NCI-H524 (cell line): ENCODE data around the gene ZNF32.

Experiments
- DNase-seq, 2 experiments: peaks; one replicate each; lab custom pipeline; 2025; lab: John Stamatoyannopoulos, UW

Gene ZNF32, protein sequence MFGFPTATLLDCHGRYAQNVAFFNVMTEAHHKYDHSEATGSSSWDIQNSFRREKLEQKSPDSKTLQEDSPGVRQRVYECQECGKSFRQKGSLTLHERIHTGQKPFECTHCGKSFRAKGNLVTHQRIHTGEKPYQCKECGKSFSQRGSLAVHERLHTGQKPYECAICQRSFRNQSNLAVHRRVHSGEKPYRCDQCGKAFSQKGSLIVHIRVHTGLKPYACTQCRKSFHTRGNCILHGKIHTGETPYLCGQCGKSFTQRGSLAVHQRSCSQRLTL

DNA sequence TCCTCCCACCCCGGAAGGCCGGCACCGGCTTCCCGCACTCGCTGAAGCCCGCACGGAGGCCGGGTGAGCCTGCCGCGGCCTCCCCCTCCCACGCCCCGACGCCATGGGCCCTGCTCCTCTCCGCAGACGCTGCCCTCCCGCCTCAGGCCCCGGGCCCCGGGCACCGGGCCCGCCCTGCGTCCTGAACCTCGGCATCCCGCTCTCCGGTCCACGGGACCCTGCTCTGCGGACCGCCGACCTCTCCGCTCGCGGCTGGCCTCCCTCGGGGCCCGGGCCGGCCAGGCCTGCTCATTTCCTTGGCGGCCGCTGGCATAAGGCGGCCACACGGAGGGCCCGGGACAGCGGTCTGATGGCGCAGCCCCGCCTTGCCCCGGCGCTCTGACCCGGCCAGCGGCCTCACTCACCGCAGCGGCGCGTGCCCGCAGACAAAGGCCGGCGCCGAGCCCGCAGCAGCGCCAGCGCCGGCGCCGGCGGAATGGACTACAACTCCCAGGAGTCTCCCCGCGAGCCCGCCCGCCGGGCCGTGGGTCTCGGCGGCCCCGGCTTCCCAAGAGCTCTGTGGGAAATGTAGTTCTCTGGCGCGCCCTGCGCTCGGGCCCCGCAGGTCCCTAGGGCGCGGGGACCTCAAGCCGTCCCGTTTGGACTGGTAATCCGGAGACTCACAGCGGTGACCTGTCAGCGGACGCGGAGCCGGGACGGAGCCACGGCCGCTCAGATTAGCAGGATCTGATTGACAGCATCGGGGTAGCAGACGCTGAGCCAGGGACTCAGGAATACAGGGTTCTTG is at the start of gene ZNF32:
Gene ZNF32 (minus strand): TSS at position 484 of the 787 bp plus-strand sequence. CDS start 2,748 bp downstream, outside the sequence.
- DNase-seq = peak; percentile 0 to 62

DNA sequence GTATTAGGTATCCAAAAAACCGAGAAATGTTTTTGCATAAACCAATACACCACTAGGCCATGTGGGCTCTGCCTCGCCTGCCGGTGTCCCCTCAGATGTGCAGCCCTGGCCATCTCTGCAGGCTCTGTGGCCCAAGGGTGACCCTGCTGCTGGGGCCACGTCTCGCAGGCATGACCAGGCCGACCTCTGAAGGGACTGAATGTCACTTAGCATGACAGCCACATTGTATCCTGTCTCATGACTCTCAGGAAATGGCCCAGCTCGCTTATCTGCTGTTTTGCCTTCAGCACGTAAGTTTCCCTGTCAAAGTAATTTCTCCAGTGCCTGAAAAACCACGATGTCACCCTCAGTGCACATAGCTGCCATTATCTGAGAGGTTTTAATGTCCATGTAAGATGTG is 49.5 kb upstream of the ZNF32 start:
- no peak for DNase-seq

DNA sequence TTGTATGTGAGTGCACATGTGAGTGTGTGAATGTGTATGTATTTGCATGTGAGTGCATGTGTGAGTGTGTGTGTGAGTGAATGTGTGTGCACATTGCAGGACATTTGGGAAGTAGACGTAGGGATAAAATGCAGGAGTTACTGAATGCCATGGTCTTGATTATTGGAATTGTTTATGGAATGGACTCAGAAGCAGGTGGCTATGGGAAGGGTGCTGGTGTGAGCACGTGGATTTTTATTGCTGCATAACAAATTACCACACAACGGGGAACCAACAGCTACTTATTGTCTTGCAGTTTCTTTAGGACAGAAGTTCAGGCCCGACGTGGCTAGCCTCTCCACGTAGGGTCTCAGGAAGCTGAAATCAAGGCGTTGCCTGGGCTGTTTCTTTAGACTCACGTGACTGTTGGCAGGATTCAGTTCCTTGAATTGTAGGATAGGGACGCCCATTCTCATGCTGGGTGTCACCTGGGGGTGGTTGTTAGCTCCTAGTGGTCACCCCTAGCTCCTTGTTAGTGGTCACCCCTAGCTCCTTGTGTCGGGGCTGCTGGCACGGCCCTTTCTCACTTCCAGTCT is 48.3 kb upstream of the ZNF32 start:
- no peak for DNase-seq

DNA sequence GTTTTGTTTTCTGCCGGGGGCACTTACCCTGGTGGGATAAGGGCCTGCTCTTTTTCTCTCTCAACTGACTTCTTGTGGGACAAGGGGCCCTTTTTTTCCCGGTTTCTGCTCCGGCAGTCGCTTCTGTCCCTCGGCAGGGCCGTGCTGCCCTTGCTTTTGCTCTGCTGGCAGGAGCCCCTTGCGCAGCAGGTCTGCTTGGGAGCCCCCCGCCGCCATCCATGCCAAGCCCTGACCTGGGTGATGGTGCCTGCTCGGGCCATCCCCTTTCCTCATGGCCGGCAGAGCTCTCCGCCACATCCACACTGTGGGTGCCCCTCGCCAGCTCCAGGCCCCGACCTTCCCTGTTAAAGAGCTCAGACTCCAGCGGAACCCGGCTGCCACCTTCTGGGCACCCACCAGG is 47.0 kb upstream of the ZNF32 start:
- DNase-seq = no peak

DNA sequence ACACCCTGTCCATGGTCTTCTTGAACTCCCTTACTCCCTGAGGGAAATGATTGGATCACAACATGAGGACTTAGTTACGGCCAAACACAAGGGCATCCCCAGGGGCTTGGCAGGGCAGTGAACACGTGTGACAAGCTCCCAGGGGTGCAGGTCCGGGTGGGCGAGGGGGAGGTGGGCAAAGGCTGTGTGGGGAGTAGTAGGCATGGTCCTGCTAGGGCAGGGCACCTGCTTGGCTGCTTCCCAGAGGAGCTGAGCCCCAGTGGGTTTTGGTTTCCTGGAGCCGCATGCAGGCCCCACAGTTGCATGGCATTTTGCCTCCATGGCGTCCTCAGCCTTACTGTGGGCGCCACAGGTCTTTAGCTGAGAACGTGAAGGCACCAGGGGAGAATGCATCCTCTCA is 46.6 kb upstream of the ZNF32 start:
- DNase-seq = no peak

DNA sequence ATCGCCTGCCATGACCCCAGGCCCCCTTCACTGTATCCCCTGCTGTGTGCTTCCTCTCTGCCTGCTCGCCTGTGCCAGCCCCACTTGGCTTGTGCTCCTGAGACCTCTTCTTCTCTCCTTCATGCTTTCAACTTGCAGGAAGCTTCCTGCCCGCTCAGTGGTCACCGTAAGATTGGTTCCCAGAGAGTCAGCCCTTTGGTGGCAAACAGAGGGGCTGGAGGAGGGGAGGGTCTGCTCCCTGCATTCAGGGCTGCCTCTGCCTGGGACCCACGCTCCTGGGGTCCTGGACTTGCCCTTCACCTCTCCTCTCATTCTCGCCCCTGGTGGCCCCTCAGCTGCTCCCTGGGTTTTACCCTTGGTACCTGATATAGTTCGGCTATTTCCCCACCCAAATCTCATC is 45.8 kb upstream of the ZNF32 start:
- no peak for DNase-seq

DNA sequence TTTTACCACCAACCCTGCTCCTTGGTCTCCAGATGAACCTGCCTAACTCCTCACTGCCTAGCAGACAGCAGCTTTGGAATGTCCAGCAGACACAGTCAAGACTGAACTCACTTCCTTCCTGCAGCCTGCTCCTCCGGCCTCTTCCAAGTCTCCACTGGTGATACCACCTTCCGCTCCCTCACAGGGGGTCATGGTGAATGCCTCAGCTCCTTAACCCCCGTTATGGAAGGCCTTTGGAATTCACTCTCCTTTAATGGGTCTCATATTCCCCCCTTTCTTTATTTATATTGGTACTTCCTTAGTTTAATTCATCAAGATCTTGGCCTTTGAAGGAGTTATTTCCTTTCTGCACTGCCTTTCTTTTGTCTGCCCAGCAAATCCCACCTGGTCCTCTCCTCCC is 44.9 kb upstream of the ZNF32 start:
- DNase-seq = no peak

DNA sequence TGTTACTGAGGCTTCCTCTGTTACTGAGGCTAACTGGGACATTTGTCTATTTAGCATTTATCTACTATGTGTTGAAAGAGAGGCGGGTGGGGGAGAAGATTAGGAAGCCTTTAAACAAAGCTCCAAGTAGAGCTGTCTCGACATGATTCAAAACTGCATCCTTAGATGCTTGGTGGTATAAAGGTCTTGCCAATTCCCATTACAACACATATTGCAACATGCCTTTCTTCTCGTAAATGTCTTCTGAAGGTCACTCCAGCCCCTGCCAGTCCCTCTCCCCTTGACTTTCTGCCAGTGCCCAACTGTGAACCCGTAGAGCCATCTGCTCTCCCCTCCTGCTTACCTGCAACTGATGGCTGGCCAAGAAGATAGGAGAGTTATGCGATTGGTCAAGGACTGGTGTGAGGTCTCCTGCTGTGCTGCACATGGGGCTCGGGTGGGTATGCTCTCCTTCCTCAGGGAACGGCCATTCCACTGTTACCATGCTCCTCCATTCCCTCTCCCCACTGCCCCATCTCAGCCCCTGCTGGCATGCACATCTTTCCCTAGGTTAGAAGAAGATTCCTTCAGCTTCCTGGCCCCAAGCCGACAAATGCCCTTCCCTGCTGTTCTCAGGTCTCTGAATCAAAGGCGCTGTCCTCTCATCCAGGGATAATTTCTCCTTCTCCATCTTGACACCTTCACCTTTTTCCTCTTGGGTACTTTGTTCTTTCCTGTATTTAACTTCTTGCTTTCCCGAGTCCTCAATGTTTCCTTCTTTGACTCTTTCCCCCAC is 43.6 kb upstream of the ZNF32 start:
- no peak for DNase-seq

DNA sequence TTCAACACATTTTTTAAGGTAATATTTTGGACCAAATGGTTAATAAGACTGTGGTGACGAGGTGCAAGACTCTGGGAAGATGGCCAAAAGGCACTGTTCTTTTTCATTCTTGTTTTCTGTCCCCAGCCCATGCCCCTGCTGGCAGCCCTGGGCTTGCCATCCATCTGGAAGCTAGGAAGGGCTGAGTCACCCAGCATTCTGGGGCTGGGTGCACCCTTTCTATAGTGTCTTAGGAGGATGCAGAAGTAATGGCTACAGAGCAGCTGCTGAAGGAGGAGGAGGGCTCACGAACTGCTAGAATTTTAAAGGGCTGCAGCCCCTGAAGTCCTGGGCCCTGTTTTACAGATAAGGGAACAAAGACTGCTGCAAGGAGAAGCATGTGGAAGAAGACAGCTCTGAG is 42.8 kb upstream of the ZNF32 start:
- no peak for DNase-seq

DNA sequence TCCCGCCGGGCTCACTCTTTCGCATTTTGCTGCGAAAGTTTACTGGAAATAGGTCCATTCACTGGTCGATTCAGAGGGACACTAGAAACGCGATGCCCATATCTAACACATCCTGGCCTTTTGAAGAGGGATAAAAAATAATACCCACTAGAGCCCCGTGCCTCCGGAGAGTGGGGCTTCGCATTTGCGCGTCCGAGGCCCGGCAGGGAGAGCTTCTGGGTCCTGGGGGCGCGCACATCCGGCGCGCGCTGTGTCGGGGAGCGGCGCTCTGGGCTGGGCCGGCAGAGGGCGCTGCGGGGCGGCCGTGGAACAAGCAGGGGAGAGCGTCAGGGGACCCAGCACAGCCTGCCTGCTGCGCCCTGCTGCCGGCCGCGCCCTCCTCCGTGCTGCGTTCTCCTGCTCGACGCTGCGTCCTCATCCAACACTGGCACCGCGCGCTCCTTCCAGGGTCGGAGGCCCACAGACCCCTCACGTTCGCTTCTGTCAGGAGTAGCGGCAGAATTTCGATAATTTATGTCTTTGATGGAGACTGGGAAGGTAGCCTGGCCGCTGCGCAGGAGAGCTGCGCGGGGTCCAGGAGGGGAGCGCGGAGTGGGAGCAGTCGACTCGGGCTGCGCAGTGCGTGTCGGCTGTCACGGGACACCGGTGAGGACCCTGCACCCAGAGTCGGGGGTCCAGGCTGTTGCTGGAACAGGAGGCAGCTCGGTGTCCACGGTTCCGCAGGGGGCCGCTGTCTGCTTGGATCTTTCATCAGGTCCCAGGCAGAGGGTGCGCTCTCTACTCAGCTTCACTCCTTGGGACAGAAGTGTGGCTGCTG is 41.5 kb upstream of the ZNF32 start:
- DNase-seq = peak; percentile 10 to 48

DNA sequence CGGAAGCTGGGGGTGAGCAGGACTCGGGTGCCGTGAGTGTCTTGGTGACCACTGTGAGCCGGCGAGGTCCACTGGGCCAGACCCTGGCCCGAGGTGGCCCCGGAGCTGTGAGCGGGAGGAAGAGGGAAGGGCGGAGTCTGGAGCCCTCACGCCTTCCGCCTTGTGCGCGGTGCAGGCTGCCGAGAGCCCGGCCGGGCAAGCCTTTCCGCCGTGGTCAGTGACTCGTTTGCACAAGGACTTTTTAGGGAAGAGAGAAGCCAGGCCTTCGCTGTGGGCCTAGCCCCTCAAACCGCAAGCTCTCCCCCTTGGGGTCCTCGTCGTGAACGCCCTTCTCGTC is 40.9 kb upstream of the ZNF32 start:
- DNase-seq = peak in 1 of 2 experiments; percentile 4

DNA sequence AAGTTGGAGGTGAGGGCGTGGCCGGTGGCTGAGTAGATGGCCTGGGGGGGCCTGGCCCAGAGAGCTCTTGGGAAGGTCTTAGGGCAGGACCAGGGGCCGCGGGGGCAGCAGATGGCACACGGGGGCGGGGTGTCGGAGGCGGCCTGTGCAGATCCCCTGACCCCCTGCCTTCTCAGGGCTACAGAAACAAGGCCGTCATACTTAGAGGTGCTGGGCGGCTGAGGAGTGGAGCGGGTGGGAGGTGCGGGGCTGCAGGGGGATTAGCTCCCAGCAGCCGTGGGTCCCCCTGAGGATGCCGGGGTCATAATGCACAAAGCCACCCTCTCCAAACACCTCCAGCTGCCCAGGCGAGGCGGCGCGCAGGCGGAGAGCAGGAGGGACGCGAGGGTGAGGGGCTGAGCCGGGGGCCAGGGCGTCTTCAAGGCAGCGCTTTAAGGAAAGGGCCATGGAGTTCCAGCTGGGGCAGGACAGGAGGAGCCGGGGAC is 40.4 kb upstream of the ZNF32 start:
- no peak for DNase-seq

DNA sequence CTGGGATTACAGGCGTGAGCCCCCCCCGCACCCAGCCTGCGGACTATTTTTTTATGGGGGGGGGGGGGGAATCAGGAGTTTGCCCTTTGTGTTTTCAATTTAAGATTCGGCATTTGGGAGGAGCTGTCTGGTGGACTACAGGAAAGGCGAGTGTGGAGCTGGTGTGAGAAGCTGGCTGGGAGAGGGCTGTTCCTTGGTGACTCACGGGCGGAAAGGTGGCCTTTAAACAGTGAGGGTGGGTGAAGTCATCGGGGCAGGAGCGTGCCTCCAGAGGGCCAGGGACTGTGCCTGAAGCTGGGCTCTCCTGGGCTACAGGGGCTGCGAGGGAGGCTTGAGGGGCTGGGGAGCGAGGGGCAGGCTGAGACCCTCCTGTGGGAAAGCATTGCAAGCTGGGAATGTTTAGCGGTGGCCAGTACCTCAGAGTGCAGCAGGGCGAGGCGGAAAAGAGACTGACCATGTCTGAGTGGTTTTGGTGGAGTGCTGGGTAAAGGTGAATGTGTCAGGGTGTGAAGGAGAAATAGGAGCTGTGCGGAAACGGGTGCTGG is 39.7 kb upstream of the ZNF32 start:
- DNase-seq = no peak

DNA sequence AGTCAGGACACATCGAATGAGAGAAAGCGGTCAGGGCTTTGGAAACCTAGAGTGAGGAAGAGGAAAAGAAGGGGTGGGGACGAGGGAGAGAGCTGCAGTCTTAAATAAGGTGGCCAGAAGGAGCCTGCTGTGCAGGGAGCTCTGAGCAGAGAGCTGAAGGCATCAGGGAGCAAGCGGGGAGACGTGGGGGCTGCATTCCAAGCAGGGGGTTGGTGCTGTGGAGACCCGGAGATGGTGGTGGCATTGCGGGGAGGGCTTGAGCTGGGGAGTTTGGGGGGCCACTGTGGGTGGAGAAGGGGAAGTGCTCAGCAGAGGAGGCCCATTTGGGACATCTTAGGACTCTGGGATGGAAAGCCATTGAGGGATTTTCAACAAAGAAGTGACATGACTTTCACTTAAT is 38.7 kb upstream of the ZNF32 start:
- DNase-seq = no peak

DNA sequence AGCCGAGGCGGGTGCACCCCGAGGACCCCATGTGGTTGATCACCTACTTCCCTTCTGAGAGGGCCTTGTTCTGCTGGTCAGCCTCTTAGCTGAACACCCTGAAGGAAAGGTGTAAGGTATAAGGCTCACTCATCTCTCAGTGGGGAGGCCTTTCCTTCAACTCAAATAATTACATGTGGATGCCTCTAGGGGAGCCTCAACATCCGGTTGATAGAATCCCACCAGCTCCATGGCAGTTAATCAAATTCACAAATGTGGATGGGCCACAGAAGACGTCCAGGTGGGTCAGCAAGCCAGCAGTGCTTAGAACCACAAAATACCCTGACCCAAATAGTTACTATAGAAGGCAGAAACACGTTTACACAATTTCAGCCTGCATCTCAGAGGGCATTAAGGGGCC is 37.7 kb upstream of the ZNF32 start:
- no peak for DNase-seq

DNA sequence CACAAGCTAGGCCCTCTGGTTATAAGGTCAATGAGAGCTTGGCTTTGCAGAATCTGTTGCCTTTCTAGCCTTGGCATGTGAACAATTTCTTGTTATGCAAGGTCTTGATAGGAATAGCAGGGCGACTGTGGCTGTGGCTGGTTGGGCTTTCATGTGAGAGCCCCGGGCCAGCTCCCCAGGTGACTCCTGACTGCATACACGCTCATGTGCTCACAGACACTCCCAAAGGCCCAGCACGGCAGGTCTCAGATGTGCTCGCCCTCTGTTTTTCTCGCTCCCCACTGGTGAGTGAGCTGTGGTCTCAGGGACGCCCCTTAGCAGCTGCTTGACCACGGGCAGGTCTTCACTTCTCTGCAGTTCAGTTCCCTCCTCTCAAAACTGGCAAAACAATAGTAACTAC is 37.1 kb upstream of the ZNF32 start:
- no peak for DNase-seq

DNA sequence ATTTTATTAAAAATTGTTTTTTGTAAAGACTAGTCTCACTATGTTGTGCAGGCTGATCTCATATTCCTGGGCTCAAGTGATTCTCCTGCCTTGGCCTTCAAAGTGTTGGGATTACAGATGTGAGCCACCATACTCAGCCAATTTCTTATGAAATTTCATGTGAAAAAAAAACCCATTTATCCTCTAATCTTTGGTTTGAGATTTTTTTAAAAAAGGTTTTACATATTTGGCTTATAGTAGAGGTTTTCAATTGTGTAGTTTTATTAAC is 35.5 kb upstream of the ZNF32 start:
- no peak for DNase-seq

DNA sequence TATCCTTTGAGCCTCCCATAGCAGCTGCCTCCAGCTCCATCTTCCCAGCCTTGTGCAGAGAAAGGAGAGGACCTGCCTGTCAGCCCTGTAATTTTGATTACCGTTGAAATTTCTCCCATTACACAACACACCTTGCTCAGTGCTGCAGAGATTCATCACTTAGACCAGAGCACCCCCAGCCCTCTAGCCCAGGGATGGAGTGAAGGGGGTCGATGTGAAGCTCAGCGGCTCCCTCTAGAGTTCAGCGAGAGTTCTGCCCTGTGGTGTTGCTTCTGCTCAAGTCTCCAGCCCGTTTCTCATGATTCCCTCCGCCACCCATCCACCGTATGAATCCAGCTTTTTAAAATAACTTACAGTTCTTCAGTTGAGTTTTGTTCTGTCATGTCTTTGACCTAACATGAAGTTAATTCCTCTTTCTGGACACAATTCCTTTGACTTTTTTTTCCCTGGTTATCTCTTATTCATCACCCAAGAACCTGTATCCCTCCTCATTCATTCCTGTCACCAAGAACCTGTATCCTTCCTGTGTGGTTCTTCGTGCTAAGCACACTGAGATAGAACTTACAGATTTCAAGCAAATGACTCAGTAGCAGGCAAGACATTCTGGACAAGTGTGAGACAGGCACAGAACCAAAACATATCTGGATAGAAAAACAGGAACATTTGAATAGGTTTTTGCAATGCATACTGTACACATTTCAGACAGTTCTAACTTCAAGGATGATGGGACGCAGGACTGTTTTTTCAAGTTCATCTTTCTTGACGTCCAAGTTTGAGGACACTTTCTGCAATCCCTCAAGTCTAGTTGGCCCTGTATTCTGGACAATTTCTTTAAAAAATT is 35.0 kb upstream of the ZNF32 start:
- peak in 1 of 2 experiments; percentile 4 for DNase-seq

DNA sequence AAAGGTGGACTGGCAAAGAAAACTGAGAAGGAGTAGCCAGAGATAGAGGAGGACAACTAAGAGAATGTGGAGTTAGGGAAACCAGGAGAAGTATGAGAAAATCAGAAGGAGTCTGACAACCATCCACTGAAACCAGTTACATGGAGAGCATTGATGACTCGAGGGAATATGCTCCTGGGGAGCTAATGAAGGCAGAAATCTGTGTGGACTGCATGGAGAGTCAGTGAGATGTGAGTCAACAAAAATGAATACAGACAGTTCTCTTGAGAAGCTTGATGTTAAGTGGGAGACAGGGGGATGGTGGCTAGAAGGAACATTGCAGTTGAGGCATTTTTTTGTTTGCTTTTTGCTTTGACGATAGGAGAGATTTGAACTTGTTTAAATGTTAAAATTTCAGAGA is 34.3 kb upstream of the ZNF32 start:
- DNase-seq = no peak

DNA sequence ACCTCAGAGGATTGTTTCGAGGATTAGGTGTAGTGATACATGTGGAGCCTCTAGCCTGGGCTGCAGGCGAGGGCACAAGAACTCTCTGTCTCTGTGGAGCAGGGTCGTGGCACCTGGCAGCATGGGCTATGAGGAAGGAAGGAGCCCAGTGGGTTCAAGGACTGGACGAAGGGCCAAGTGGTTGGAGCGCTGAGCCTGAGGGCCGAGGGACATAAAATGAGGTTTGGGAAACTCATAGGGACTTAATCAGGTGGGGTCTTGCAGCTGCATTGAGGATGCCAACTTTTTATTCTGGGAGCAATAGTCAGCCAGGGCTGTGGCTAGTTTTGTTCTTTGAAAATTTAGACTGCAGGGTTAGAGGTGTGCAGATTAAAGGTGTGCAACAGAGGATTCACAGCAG is 33.0 kb upstream of the ZNF32 start:
- no peak for DNase-seq

DNA sequence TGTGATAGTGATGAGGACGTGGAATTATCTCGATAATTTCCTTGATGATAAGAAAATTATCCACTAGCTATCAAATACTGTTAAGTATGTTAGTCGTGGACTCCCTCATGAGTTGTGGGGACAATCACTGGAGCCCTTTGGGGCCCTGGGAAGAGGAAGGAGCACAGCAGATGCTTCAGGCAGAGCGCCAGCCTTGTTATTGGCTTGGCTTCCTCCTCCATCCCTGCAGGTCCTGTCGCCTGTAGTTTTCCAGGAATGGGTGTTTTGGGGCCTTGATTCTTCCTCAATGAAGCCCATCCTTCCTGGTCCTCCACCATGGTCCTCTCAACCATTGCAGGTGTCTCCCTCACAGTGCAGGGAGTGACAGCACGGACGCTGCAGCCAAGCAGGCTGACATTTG is 32.5 kb upstream of the ZNF32 start:
- DNase-seq = no peak
